ENCODE measurements around the gene KCND1.
"Not testable (repeated sequence)": the region's sequence is repeated elsewhere in the genome, so short reads cannot be mapped to it uniquely, and the experiment has no call there.

The KCND1 gene

DNA sequence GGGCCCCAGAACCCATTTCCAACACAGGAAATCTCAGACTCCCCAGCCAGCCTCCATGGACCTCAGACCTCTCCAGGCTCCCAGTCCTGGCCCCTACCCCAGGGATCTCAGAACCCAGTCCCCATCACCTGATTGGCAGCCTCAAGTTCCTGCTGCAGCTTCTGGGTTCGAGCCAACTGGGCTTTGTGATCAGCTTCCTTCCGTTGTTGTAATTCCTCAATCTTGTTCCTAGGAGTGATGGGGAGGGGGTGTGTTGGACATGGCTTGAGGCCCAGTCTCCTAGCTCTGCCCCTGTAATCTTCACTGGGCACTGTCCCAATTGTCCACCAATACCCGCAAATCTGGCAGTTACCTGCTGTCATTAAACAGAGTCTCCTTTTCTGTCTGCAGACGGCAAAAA lies 17.8 kb upstream of the KCND1 start:
- no peak overlapping the region for H3K4me3 ChIP-seq (ENCODE audit: low read depth, low read length)
- TF ChIP-seq, protein P1, sequence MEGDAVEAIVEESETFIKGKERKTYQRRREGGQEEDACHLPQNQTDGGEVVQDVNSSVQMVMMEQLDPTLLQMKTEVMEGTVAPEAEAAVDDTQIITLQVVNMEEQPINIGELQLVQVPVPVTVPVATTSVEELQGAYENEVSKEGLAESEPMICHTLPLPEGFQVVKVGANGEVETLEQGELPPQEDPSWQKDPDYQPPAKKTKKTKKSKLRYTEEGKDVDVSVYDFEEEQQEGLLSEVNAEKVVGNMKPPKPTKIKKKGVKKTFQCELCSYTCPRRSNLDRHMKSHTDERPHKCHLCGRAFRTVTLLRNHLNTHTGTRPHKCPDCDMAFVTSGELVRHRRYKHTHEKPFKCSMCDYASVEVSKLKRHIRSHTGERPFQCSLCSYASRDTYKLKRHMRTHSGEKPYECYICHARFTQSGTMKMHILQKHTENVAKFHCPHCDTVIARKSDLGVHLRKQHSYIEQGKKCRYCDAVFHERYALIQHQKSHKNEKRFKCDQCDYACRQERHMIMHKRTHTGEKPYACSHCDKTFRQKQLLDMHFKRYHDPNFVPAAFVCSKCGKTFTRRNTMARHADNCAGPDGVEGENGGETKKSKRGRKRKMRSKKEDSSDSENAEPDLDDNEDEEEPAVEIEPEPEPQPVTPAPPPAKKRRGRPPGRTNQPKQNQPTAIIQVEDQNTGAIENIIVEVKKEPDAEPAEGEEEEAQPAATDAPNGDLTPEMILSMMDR (IDR thresholded peaks at IDR 0.05; ENCODE audit: low read depth, low read length) = no peak

- no peak overlapping the region for H3K4me3 ChIP-seq (ENCODE audit: low read depth, low read length)
- TF ChIP-seq, protein P1 (IDR thresholded peaks at IDR 0.05; ENCODE audit: low read depth, low read length) = no peak
Observed at GRCh38 chrX:48983896-48984295, 12.3 kb upstream of the KCND1 start.

- H3K4me3 ChIP-seq (ENCODE audit: low read depth, low read length) = no peak overlapping the region
Observed at GRCh38 chrX:48983081-48983480, 11.4 kb upstream of the KCND1 start.

GRCh38 chrX:48981178-48981577 lies 9.5 kb upstream of the KCND1 start:
- TF ChIP-seq, protein P1 (IDR thresholded peaks at IDR 0.05; ENCODE audit: low read depth, low read length) = no peak
- H3K4me3 ChIP-seq (ENCODE audit: low read depth, low read length) = no peak overlapping the region

More at GRCh38 chrX:48983081-48983480, 11.4 kb upstream of the KCND1 start:
- TF ChIP-seq, protein P1 (IDR thresholded peaks at IDR 0.05; ENCODE audit: low read depth, low read length) = no peak

GRCh38 chrX:48980341-48980740 lies 8.7 kb upstream of the KCND1 start:
- not testable (repeated sequence) for H3K4me3 ChIP-seq (ENCODE audit: low read depth, low read length)

DNA sequence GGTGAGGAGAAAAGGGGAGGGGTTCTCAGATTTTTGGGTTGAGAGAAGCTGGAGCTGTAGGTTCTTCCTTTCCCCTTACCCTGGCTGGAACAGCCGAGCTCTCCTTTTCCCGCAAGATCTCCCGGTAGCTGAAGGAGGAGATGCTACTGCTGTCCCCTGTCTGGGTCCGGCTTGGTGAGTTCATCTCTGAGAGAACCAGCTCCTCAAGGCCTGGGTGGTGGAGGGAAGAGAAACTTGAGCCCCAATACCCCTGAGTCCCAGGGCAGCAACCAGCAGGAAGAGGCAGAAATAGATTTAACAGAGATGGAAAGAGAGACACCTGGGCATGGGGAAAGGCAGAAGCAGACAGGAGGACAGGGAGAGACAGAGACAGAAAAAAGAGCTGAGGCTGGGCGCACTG lies 6.6 kb upstream of the KCND1 start:
- no peak overlapping the region for H3K4me3 ChIP-seq (ENCODE audit: low read depth, low read length)
- TF ChIP-seq, protein P1 (IDR thresholded peaks at IDR 0.05; ENCODE audit: low read depth, low read length) = no peak

- TF ChIP-seq, protein P1 (IDR thresholded peaks at IDR 0.05; ENCODE audit: low read depth, low read length) = no peak
Observed at GRCh38 chrX:48976086-48976485, 4.4 kb upstream of the KCND1 start.

DNA sequence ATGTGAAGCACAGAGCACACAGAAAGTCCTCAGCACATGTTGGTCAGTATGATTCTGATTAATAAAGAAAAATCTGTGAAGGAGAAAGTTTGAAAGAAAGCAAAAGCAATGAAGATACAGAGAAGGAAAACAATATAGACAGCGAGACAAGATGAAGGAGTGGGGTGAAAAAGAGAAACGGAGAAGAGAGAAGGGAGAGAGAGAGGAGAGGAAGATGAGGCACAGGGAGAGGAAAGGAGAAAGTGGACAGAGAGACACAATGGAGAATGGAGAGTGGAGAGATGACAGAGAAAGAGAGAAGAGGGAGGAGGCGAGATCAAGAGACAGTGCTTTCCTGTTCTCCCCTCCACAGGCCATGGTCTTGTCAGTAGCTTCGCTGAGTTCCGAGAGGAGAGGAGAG lies 3.9 kb upstream of the KCND1 start:
- H3K4me3 ChIP-seq (ENCODE audit: low read depth, low read length) = no peak overlapping the region
- TF ChIP-seq, protein P1 (IDR thresholded peaks at IDR 0.05; ENCODE audit: low read depth, low read length) = no peak

More at GRCh38 chrX:48976086-48976485, 4.4 kb upstream of the KCND1 start:
- H3K4me3 ChIP-seq (ENCODE audit: low read depth, low read length) = no peak overlapping the region

Data from WI38 (cell line).